HG02840 (cell line): ENCODE measurements around the gene HPSE2.
"Not testable (repeated sequence)": the region's sequence is repeated elsewhere in the genome, so short reads cannot be mapped to it uniquely, and the experiment has no call there.

Experiments used
- ATAC-seq: cut with Tn5 transposase; IDR thresholded peaks from one replicate; pipeline ENCODE4 v1.9.1; 2021; ENCODE audit warnings: mild to moderate bottlenecking, moderate library complexity, moderate number of reproducible peaks; ENCODE audit not compliant: unreplicated experiment, low FRiP score

The HPSE2 gene

GRCh38 chr10:99235658-99236626, at the start of gene HPSE2:
Gene HPSE2 (minus strand): TSS chr10:99235852.
- no peak for ATAC-seq

- peak; percentile 68 for ATAC-seq
Measured at GRCh38 chr10:99280472-99280871, 44.8 kb upstream of the HPSE2 start.

GRCh38 chr10:99279626-99280111, 44.0 kb upstream of the HPSE2 start:
- no peak for ATAC-seq

GRCh38 chr10:99276848-99277486, 41.3 kb upstream of the HPSE2 start:
- ATAC-seq = no peak

GRCh38 chr10:99266383-99266782, 30.7 kb upstream of the HPSE2 start:
- no peak for ATAC-seq

GRCh38 chr10:99248824-99249223, 13.2 kb upstream of the HPSE2 start:
- no peak for ATAC-seq

GRCh38 chr10:99247893-99248292, 12.2 kb upstream of the HPSE2 start:
- not testable (repeated sequence) for ATAC-seq

GRCh38 chr10:99236627-99237309, 1.1 kb upstream of the HPSE2 start:
- ATAC-seq = no peak

- ATAC-seq = no peak
Measured at GRCh38 chr10:99234791-99235657, 628 bp downstream of the HPSE2 start.

GRCh38 chr10:99234041-99234790, 1.4 kb downstream of the HPSE2 start:
- ATAC-seq = peak; percentile 88

- no peak for ATAC-seq
Measured at GRCh38 chr10:99233689-99234037, 2.0 kb downstream of the HPSE2 start.

- no peak for ATAC-seq
Measured at GRCh38 chr10:99233000-99233688, 2.5 kb downstream of the HPSE2 start.

GRCh38 chr10:99232360-99232999, 3.2 kb downstream of the HPSE2 start:
- no peak for ATAC-seq

- no peak for ATAC-seq
Measured at GRCh38 chr10:99224766-99225165, 10.9 kb downstream of the HPSE2 start.

- no peak for ATAC-seq
Measured at GRCh38 chr10:99207340-99207739, 28.3 kb downstream of the HPSE2 start.

- no peak for ATAC-seq
Measured at GRCh38 chr10:99203310-99203709, 32.3 kb downstream of the HPSE2 start.

- no peak for ATAC-seq
Measured at GRCh38 chr10:99172950-99173349, 62.7 kb downstream of the HPSE2 start.

- ATAC-seq = no peak
Measured at GRCh38 chr10:99172128-99172738, 63.4 kb downstream of the HPSE2 start.
